Activated CD8-positive, alpha-beta memory T cell treated with anti-CD3 and anti-CD28 coated beads, Interleukin-2, amount 50 U/mL, for 24 hours (primary cell): ENCODE results near the gene PLPPR5.

Experiments used
- DNase-seq: peaks from one replicate; pipeline ENCODE4 v3.0.0-alpha.2; 2020; ENCODE audit errors: extremely low read depth

PLPPR5 gene

DNA sequence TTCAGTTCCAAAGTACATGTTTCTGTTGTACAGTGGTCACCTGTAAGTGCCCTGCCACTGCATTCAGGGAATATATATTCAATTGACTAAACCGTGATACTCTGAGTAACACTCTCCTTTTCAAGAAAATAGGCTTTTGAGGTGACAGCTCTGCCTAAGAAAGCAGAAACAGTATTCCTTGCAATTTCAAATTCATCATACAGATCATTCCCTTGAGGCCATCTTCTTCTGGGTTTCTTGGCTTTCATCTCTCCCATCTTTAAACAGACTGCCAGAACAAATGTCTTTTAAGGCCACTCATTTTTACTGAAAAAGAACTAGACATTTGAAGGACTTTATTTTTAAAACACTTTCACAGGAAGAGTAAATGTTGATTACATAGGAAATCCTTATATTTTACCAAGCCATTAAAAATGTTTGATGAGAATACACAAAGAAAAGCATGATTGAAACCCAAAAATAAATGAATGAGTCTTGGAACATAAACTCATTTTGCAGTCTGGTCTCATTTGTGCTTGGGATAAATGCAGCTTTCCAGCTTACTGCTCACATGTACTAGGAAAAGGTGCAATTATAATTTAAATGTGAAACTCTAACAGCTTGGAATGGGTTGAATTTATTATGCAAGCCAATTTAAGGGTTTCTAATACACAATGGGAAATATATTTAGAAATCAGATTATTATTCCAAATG lies 34.7 kb downstream of the PLPPR5 start:
- DNase-seq: no peak

DNA sequence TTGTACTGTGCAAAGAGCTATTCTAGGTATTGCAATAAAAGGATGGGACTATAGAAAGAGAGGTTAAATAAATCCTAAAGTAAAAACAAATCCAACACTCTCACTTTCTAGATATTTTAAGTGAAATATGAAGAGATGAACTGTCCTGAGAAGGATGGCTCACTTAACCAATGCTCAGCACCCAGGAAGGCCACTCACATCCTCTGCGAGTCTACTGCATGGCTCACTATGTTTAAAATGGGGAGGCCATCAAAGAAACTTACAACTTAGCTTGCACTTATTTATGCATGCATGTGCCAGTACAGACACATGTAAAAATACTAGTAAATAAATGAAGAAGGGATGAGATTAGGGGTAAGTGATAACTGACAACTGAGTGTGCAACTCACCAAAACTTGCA lies 37.5 kb downstream of the PLPPR5 start:
- DNase-seq: no peak

DNA sequence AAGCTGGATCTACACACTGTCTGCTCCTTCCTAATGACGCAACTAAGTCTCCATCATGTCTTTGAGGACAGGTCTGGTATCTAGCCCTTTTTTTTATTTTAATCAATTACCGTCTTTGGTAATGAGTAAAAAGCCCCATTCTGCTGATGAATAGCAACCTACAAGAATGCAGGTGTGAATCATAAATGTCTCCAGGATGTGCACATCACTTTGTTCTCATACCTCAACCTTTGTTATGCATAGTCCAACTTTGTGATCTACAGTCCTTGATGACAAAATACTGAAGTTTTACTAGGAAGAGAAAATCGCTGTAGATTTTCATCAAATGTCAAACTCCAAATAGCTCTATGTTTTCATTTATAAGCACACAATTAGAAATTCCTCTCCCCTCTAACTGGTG lies 39.3 kb downstream of the PLPPR5 start:
- no peak for DNase-seq

DNA sequence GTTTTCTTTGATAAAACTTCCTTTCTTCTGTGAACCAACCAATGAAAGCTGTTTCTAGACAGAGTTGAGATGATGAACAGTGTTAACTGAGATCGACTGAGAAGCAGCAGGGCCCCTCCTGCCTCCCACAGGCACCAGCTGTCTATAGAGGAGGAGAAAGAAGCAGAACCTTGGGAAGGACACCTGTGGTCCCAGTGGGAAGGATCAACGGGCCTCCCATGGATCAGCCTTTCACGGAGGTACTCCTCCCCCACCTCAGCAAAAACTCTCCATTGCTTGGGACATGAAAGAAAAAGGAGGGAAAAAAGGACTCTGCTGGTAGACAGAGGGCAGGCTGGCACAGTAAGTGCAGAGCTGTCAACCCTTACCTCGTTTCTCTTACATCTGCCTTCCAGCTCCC lies 40.5 kb downstream of the PLPPR5 start:
- no peak for DNase-seq

DNA sequence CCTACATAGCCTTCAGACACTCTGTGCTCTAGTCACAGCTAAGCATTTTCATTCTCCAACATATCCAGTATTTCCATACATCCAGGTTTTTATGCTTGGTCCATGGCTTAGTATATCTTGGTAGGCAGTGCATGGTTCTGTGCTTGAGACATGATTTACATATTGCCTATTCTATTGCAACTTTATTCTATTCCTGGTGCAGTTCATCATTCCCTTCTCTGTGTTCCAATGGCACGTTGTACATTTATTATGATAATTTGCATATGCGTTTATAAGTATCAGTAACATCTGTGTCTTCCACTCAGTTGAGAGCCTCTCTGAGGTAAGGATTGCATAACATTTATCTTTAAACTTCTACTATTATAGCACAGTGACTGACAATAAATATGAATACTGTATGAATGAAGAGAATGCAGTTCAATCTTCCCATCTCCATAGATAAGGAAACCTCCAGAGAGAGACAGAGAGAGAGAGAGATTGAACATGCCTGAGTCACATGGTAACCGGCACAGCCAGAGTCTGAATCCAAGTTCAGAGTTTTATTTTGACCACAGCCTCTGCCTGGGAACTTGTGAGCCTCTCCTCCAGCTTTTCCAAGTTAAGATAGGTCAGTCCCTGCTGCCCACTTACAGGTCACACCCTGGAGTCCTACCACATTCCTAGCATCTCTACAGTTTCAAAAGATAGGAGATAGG lies 41.5 kb downstream of the PLPPR5 start:
- DNase-seq: no peak

DNA sequence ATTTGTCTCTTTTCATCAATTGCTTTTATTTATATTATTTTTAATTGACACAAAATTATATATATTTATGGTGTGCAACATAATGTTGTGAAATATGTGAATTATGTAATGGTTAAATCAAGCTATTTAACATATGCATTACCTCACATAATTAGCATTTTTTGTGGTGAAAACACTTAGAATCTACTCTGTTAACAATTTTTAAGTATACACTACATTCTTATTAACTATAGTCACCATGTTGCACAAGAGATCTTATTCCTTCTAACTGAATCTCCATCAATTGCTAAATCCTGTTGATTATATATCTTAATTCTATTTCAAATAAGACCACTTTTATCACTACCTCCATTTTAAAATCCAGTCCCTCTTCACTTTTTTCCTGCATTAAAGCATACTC lies 42.5 kb downstream of the PLPPR5 start:
- DNase-seq: no peak

DNA sequence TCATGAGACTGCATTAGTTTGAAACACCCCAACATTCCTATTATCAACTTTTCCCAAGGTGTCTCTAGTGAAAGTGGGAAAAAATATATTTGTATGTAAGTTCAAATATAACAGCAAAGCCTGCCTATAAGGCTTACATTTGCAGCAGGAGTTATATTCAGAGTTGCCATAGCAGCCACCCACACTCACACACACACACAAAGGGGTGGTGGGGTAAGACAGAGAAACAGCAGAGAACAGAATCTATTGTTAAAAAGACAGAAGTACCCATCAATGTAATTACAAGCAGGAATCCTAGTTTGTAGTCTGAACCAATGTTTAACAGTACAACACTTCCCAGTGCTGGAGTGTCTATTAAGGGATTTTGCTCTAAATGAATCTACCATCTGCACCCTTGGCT lies 55.0 kb downstream of the PLPPR5 start:
- no peak for DNase-seq

DNA sequence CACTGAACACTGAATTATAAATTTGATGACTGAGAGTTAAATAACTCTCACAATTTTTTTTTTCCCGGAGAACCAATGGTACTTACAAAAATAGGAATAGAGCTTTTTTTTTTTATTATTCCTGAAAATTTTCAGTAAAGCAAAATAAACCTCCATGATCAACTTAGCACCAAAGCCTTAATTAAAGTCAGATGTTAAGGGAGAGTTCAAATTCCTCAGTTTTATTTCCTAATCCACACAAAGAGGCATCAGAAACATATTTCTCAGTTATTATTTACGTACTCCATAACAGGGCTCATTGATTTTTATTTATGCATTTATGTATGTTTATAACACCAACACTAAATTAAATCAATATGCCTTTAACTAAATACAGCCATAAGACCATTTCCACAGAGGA lies 55.5 kb downstream of the PLPPR5 start:
- DNase-seq: no peak

DNA sequence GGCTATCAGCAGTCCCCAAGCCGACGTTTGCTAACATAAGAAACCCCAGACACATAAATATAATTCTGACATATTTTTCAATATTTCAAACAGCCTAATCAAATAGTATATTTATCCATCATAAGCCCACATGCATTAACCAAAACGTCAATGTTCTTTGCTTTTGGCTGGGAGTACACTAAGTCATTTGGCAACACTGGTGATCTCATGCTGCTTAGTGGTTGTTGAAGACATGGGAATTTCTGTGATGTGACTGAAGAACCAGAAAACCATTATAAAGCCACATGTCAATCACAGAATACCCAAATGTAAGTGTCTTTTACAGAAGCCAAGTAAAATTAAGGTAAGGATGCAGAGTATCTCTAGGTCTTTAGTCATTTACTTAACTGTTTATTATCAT lies 57.6 kb downstream of the PLPPR5 start:
- no peak for DNase-seq

DNA sequence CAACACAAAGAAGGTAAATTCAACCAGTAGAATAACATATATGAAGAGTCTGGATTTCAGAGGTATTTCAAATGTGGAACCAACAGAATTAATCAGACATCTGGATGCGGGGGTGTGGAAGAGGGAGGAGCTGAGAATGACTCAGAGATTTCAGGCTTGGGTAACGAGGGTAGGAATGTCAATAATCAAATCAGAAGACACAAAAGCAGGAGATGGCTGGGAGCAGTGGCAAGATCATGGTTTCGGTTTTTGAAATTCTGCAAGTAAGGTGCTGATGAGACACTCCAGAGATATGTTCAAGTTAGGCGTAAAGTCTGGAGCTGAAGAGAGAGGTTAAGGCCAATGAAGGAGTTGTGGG lies 64.0 kb downstream of the PLPPR5 start:
- no peak for DNase-seq

DNA sequence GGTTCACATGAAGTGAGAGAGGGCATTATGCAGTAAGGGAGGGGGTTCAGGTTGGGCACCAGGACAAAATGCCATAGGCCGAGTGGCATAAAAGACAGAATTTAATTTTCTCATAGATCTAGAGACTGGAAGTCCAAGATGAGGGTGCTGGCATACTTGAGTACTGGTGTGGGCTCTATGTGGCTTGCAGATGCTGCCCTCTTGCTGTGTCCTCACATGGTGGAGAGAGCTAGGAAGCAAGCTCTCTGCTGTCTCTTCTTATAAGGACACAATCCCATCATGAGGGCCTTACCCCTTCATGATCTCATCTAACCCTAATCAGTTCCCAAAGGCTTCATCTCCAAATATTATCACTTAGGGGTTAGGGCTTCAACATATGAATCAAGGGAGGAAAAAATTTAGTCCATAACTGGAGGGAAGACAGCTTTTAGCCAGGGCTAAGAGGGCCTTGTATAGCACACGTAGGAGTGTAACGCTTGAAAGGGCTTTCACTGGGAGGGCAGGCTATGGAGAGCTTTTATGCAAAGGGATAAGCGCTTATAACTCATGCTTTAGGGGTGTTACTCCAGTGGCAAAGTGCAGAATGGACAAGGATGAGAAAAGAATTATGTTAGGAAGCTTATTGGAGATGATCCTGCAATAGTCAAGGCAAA lies 64.5 kb downstream of the PLPPR5 start:
- no peak for DNase-seq

DNA sequence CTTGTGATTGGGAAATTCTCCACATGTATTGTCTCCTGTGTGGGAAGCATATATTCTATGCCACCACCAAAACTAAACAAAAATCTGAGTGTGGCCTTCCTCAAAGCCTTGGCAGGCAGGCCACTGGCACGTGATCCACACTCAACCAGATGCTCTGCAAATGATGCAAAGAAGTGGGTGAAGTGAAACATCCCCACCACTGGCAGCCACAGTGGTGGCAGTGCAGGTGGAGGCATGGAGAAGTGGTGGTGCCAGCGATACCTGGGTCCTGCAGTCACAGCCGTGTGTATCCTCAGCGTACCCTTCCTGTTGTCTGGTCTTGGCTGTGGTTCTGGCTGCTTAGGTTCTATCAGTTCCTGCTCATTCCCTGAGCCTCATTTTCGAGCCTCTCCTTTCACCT lies 65.2 kb downstream of the PLPPR5 start:
- DNase-seq: no peak

DNA sequence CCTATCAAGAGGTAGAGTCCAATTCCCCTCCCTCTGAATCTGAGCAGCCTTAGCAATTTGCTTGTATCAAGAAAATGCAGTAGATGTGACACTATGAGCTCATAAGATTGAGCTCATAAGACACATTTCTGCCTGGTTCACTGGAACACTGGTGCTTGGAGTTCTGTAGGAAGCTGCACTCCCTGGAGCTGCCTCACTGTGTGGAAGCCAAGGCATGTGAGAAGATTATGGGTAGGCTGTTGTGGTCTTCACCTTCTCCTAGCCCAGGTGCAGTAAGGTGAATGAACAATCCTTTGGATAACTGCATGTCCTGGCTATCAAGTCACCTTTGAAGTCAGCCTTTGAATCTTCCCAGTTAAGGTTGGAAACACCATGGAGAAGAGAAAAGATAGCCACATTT lies 67.3 kb downstream of the PLPPR5 start:
- no peak for DNase-seq

DNA sequence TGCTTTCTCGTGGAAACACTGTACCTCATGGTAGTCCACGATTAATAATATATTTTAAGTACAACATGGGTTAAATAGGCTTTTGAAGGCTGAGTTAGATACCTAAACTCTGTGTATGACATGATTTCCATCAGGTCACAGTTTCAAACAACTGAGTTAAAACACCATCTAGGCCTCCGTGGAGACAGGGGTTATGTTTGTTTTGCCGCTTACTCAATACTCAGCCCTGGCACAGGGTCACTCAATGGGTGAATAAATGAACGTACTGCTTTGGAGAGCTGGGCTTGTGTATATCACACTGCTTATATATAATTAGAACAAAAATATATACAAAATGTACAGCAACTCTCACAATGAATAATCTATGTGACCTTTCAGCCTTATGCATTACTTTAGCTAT lies 72.5 kb downstream of the PLPPR5 start:
- DNase-seq: no peak

DNA sequence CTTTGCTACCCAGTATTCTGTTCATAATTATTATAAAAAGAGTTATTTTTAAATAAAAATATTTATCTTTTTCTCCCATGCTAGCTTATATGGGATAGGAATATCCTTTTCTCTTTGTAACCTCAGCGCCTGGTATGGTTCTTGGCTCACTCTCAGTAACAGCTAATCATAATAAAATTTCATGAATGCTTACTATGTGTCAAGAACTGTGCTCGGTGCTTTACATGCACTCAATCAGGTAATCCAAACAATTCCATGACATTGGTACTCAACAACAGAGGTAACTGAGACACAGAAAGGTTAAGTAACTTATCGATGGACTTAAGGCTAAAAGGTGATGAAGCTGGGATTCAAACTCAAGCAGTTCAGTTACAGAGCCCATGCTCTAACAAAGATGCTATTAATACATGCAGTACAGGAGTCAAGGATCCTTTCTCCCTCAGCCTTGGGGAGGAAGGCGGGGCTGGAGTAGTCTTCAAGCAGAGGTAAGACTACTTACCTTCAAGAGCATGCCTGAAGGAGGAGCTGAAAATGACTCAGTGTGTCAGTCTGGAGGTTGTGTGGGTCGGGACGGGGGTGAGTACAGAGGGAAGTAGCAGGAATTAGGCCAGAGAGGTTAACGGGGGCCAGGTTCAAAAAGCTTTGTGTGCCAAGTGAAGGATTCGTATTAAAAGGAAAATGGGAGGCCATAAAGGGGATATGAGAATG lies 73.4 kb downstream of the PLPPR5 start:
- DNase-seq: no peak

DNA sequence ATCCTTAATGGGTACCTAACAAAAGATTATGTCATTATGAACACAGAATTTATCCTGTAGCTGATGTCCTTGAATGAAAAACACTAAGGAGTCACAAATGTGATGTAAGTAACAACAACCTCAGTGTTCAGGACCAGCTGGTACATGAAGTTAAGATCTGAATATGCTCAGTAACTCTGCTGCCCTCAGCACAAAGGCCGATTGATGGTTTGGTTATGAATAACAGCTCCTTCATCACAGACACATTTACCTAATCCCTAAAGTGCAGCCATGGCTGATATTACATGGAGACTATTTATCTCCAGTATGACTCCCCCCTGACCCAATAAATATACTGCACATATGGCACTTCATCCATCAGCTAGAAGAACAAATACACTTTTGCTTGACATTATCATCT lies 75.2 kb downstream of the PLPPR5 start:
- DNase-seq: no peak

DNA sequence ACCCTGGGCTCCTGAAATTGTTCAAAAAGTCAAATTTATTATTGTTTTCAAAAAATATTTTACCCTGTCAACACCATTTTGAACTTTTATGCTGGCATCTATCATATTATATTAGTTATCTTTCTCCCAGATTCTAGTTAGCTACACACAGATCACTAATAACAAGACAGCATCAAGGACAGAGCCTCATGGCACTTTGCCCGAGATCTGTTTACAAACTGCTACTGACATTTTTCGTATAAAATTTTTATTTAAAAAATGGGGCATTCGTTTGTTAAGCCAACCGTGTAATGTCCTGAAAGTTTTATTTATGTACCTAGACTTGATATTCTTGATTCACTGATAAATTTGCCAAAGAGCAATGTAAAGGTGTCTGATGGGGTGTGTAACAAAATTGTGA lies 78.1 kb downstream of the PLPPR5 start:
- DNase-seq: no peak

DNA sequence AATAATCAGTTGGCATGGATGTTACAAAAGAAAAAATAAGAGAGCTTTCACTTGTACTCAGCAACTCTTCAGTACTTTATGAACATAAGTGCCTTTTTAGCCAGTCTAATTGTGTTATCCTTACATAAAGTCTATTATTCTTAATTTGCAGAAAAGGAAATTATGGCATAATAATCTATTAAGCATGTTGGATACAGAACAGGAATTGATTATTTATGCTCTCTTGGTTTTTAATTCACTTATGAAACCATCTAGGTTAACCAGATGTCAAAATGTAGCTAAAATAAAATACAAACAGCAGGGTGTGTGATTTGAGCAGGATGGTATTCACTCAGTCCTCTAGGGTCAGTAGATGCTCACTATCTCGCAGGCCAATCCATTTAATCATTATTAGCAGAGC lies 79.7 kb downstream of the PLPPR5 start:
- no peak for DNase-seq

DNA sequence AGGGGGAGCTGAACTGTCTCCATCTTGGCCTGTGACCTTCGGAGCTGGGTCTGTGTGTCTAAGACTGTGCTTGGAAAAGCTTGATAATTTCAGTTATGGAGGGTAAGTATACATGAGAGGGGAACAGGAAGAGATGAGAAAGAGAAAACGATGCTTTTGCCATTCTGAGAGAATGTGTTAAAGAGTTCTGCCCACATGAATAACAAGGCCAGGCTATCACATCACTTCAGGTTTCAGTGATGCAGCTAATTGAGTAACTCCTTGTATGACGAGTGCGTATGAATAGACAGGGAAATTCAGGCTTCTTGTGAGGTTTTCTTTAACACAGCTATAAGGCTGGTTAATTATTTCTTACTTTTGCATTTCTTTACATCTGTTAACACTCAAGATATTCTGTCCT lies 81.0 kb downstream of the PLPPR5 start:
- DNase-seq: no peak

DNA sequence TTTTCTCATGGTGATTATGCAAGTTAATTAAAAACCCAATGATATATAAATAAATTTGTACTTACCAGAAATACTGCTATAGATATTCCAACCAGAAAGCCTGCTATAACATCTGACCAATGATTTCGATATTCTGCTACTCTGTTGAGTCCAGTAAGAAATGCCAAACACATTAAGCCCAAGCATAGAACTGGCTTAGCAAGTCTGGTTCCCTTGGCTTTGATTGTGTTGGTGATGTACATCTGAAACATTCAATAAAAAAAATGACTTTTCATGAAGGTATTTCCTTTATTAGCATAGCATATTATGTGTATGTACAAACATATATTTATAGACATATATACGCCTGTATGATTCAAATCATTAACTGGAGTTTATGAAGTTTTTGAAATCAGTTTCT lies 82.8 kb downstream of the PLPPR5 start:
- DNase-seq: no peak

DNA sequence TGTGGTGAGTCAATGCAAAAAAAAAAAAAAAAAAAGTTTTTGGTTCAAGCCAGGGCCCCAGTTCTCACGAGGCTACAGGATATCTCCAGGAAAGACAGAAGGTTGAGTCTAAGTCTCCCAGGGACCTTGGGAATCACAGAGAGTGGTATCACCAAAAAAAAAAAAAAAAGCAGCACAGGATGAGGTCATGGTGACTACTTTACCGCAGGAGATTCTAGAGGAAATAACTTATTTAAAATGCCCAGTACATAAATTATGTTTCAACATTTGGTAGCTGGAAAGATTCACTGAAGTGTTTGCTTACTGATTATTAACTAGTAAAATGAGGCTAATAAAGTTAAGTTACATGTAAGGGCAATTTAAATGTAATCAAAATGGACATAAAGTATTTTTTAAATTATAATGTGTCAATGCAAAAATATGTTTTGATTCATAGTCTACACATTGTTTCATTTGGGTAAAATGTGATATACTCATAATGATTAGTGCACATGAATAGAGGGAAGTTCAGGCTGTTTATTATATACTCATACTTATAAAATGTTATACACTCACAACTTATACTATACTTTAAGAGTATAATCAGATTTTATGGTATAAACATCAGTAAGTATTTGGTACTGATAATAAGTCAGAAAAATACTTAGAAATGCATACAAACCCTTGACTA lies 84.1 kb downstream of the PLPPR5 start:
- DNase-seq: no peak

DNA sequence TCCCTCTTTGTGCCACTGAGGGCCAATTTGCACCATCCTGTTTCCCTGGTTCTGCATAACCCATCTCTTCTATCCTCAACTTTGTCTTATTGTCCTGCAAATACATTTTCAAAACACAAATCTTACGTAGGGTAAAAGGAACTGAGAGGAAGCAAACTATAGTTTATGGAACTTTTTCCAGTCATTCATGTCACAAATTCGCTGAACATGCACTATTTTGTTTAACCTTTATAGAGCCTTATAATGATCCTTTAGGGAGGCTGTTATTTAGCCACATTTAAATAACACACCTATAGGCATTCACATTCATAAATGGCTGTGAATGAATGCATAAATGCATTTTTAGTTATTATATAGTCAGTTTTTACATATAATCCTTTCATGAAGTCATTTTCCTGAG lies 85.0 kb downstream of the PLPPR5 start:
- DNase-seq: no peak
